Ovary (tissue), 9 donors: ENCODE measurements around the gene ARAP3. TPM values are rescaled to one million over a fixed set of nuclear protein-coding genes. Genes with fewer than 3 reads are reported as not detected.

Source experiments
- DNase-seq, 5 donors: peaks; one replicate each; pipeline ENCODE4 v3.0.0-alpha.2; 2019 to 2020
- H3K27ac ChIP-seq, 2 donors: fragments of 200-600 bp; one replicate each; pipeline versions ENCODE4 v1.5.1 to v1.8.0; 2019 to 2022
- H3K27me3 ChIP-seq: fragments of 200-600 bp; one replicate; pipeline ENCODE4 v1.8.0; 2022
- H3K36me3 ChIP-seq: fragments of 200-600 bp; sonication (generic); one replicate; pipeline ENCODE4 v1.5.1; 2019
- H3K4me1 ChIP-seq: one replicate; pipeline ENCODE4 v1.8.1; 2013; ENCODE audit warnings: mild to moderate bottlenecking, moderate library complexity; ENCODE audit not compliant: insufficient read depth
- H3K4me3 ChIP-seq: fragments of 200-600 bp; sonication (generic); one replicate; pipeline ENCODE4 v1.5.1; 2017
- H3K9me3 ChIP-seq, 2 donors: fragments of 200-600 bp in 1 of 2; sonication (generic) in 1 of 2; one replicate each; pipeline versions ENCODE4 v1.5.1 to v1.8.1; 2013 to 2019; ENCODE audit warnings: mild to moderate bottlenecking in 1 of 2, moderate library complexity in 1 of 2
- EP300 ChIP-seq: sonication (generic); formaldehyde crosslinking; IDR thresholded peaks from one replicate; pipeline ENCODE4 v1.6.1; 2017; ENCODE audit warnings: antibody characterized with exemption
- POLR2A ChIP-seq: fragments of 450-650 bp; IDR thresholded peaks from one replicate; pipeline ENCODE4 v1.6.1; 2017; ENCODE audit warnings: antibody characterized with exemption, mild to moderate bottlenecking, moderate library complexity
- WGBS, 3 donors: extraction: QIAGEN DNeasy Blood & Tissue Kit in 1 of 3; methylation state at CpG; one replicate each; pipeline versions ENCODE4 v1.1.5 to v1.1.7; 2013 to 2017; 5-methylcytosine and 5-hydroxymethylcytosine counted together
- intact Hi-C, 4 donors: fragments of 100-400 bp; cut with DNase I; formaldehyde crosslinking; loops; one replicate each; pipeline versions ENCODE4 v1.11.0 to v1.15.1; 2022 to 2023
- polyA plus RNA-seq, 2 donors: library from polyadenylated mRNA; stranded (reverse); fragments of 200-250 nt in 1 of 2; fragments of 350-450 nt in 1 of 2; fragmentation: Illumina TruSeq in 1 of 2; extraction: RNeasy Lipid Tissue Mini Kit (QIAGEN cat#74804) in 1 of 2; gene quantifications; one replicate each; pipeline ENCODE4 v1.2.3, GENCODE V29; 2013 to 2014
- total RNA-seq, 7 donors: library from RNA; depleted of rRNA in 2 of 7; stranded (reverse); fragments of >200 nt in 2 of 7; fragmentation: NEBNext Ultra II Directional in 3 of 7; extraction: Animal tissue kit (Norgen Biotek cat#: 25700) in 3 of 7; gene quantifications; one replicate each; pipeline versions ENCODE4 v1.1.0 to v1.2.4, GENCODE V29; 2016 to 2023
- TF ChIP-seq, protein P1 (sequence below), 3 donors: fragments of 450-650 bp in 2 of 3; fragments of 200-600 bp in 1 of 3; IDR thresholded peaks; one replicate each; pipeline versions ENCODE4 v1.5.1 to v1.8.0; 2016 to 2022; ENCODE audit warnings: antibody characterized with exemption in 3 of 3, mild to moderate bottlenecking in 1 of 3
- donor health status: DM: no; HTN: no; CAD: no; lungs with moderate emphysema.
- donor health status: DM: no; HTN: no; CAD: no.
- donor health status: Bipolar disorder and iron deficiency.
- donor health status: DM: yes; HTN: yes; CAD: no.
- donor health status: DM: no; HTN: no; CAD: no.
- donor health status: DM: yes; HTN: yes; CAD: no.

Gene ARAP3
- total and polyA plus RNA-seq, 9 donors: 3.5 to 11.2 (median 8.0) TPM

DNA sequence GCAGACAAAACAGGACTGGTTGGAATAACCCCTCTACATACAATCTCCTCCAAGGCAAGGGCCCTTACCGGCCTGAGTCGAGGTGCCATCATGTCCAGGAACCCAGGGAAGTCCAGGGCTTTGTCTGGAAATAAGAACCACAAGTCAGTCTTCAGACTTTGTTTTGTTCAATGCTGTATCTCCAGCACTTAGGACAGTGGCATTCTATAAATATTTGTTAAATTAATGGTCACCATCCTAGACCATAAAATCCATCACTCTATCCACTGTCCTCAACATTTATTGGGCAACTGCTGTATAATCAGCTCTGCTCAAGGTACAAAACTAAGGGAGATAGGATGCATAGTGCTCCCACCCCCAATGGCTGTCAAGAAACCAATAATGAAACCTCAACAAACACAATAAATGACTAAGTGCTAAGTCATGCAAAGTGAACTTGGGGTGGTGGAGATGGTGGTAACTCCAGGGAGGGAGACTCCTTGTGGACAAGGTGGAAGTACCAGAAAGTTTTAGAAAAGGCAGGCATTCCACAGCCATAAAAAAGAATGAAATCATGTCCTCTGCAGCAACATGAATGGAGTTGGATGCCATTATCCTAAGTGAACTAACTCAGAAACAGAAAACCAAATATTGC, 40.3 kb downstream of the ARAP3 start:
- no peaks in the 10 kb centered on the region for H3K9me3 ChIP-seq
- H3K36me3 ChIP-seq: no peaks in the 10 kb centered on the region
- no peak overlapping the region for H3K4me3 ChIP-seq
- H3K27ac ChIP-seq: no peak overlapping the region
- WGBS, 3 donors: 75 to 81% (median 77%) methylated on average over 2 of the region's 2 CpGs
- peaks cover 6% of the 10 kb centered on the region for H3K4me1 ChIP-seq
- no peaks in the 10 kb centered on the region for H3K27me3 ChIP-seq
- intact Hi-C loops: no loop called here
- DNase-seq: no peak
- TF ChIP-seq POLR2A (no peak), EP300 (no peak)
- TF ChIP-seq, protein P1, sequence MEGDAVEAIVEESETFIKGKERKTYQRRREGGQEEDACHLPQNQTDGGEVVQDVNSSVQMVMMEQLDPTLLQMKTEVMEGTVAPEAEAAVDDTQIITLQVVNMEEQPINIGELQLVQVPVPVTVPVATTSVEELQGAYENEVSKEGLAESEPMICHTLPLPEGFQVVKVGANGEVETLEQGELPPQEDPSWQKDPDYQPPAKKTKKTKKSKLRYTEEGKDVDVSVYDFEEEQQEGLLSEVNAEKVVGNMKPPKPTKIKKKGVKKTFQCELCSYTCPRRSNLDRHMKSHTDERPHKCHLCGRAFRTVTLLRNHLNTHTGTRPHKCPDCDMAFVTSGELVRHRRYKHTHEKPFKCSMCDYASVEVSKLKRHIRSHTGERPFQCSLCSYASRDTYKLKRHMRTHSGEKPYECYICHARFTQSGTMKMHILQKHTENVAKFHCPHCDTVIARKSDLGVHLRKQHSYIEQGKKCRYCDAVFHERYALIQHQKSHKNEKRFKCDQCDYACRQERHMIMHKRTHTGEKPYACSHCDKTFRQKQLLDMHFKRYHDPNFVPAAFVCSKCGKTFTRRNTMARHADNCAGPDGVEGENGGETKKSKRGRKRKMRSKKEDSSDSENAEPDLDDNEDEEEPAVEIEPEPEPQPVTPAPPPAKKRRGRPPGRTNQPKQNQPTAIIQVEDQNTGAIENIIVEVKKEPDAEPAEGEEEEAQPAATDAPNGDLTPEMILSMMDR (IDR thresholded peaks at IDR 0.05): no peak

DNA sequence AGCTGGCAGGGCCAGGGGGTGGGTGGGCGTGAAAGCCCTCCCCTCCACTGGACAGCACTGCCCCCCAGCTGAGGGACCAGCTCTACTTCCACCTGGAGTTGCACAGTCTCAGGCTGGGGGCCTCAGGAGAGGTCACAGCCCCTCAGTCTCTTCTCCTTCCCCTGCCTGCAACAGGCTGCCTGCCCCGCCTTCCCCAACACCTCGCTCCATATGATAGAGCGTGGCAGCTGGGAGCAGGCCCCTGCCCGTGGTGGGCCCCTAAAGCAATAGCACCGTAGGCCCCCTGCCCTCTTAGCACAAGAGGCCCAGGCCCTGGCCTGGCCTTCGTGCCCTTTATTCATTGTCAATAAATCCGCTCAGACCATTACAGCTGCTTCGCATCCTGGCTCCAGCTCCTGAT, 41.3 kb downstream of the ARAP3 start:
- H3K9me3 ChIP-seq: no peaks in the 10 kb centered on the region
- intact Hi-C loops: no loop called here
- no peak overlapping the region for H3K4me3 ChIP-seq
- H3K27ac ChIP-seq: no peak overlapping the region
- no peak for TF ChIP-seq EP300
- TF ChIP-seq, protein P1 (IDR thresholded peaks at IDR 0.05): no peak
- TF ChIP-seq POLR2A: no peak
- H3K36me3 ChIP-seq: no peaks in the 10 kb centered on the region
- no peak for DNase-seq
- H3K4me1 ChIP-seq: peaks cover 8% of the 10 kb centered on the region
- H3K27me3 ChIP-seq: no peaks in the 10 kb centered on the region
- WGBS, 3 donors: 78 to 82% (median 79%) methylated on average over 9 of the region's 9 CpGs

DNA sequence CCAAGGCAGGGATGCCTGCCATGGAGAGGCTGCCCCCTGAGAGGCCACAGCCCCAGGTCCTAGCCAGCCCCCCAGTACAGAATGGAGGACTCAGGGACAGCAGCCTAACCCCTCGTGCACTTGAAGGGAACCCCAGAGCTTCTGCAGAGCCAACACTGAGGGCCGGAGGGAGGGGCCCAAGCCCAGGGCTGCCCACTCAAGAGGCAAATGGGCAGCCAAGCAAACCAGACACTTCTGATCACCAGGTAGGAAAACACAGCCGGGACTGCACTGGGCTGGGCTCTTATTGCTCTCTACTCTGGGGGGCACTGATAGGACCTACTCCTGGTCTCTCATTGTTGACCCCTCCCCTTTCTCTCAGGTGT, 42.0 kb downstream of the ARAP3 start:
- no peak overlapping the region for H3K4me3 ChIP-seq
- TF ChIP-seq, protein P1 (IDR thresholded peaks at IDR 0.05): no peak
- TF ChIP-seq EP300: no peak
- no peaks in the 10 kb centered on the region for H3K36me3 ChIP-seq
- peaks cover 13% of the 10 kb centered on the region for H3K4me1 ChIP-seq
- H3K27me3 ChIP-seq: no peaks in the 10 kb centered on the region
- no peak overlapping the region for H3K27ac ChIP-seq
- no peaks in the 10 kb centered on the region for H3K9me3 ChIP-seq
- 73 to 84% (median 80%) methylated on average over 3 of the region's 3 CpGs for WGBS, 3 donors
- DNase-seq: no peak
- intact Hi-C loops: no loop called here

DNA sequence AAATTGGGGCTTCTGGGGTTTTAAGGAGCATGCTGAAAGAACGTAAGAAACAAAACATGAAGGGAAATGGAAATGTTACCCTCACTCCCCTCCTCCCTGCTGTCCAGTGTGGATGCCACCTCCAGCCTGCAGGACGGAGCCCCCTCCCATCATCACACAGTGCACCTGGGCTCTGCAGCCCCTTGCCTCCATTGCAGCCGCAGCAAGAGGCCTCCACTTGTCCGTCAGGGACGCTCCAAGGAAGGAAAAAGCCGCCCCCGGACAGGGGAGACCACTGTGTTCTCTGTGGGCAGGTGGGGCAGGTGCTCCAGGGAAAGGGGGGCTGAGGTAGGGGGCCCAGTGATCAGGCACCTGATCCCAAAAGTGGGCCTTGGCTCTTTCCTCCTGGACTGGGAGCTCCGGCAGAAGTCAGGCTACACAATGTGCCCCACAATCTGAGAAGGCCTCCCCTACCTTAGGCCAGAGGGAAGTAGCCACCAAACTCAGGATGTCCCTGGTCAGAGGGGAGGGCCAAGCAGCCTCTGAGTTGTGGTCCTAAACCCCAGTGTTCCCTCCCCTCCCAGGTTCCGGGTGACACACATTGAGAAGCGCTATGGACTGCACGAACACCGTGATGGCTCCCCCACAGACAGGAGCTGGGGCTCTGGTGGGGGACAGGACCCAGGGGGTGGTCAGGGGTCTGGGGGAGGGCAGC, 42.5 kb downstream of the ARAP3 start:
- DNase-seq: no peak
- Histone ChIP-seq H3K4me1 (peaks cover 13% of the 10 kb centered on the region), H3K4me3 (no peak overlapping the region), H3K27ac (no peak overlapping the region), H3K27me3 (no peaks in the 10 kb centered on the region), H3K36me3 (no peaks in the 10 kb centered on the region), H3K9me3 (no peaks in the 10 kb centered on the region)
- TF ChIP-seq, protein P1 (IDR thresholded peaks at IDR 0.05): no peak
- TF ChIP-seq EP300: no peak
- 81 to 85% (median 81%) methylated on average over 12 of the region's 12 CpGs for WGBS, 3 donors
- intact Hi-C loops: no loop called here
